Caco-2 (cell line): ENCODE results near the gene SSR3. TPM values are rescaled to one million over a fixed set of nuclear protein-coding genes. Genes with fewer than 3 reads are reported as not detected.

Source experiments
- BruUV-seq: library from RNA; stranded (reverse); fragments of 400-500 nt; replicated peaks from 2 replicates; lab custom pipeline; 2021; lab: Mats Ljungman, UMichigan
- CTCF ChIA-PET: fragments of 300-600 bp; sonication (Branson Sonifier 250); formaldehyde crosslinking; loops from one replicate; lab custom pipeline; 2022; ENCODE audit warnings: antibody characterized with exemption; lab: Charles Lee
- POLR2A ChIA-PET: fragments of 300-600 bp; sonication (Branson Sonifier 250); formaldehyde crosslinking; loops from one replicate; lab custom pipeline; 2022; ENCODE audit warnings: antibody characterized with exemption; lab: Charles Lee
- DNase-seq, 2 experiments: peaks; one replicate each; pipeline versions ENCODE4 v3.0.0 to v3.0.0-alpha.2; 2020 to 2022
- H3K27me3 ChIP-seq: replicated peaks from 2 replicates; pipeline ENCODE4 v1.6.0; 2011; ENCODE audit warnings: low read length; ENCODE audit not compliant: control insufficient read depth, insufficient read depth
- H3K36me3 ChIP-seq: 2 replicates; pipeline ENCODE4 v1.5.1; 2011; ENCODE audit warnings: low read length; ENCODE audit not compliant: control insufficient read depth, insufficient read depth
- H3K4me1 ChIP-seq: fragments of 250-450 bp; sonication (Bioruptor Pico); 2 replicates; pipeline ENCODE4 v1.5.1; 2020; ENCODE audit warnings: mild to moderate bottlenecking
- H3K4me3 ChIP-seq: 2 replicates; pipeline ENCODE4 v1.5.1; 2011; ENCODE audit warnings: low read depth, mild to moderate bottlenecking, control low read depth, low read length
- H3K9me3 ChIP-seq: fragments of 250-450 bp; sonication (Bioruptor Pico); 2 replicates; pipeline ENCODE4 v1.5.1; 2020; ENCODE audit warnings: mild to moderate bottlenecking, moderate library complexity
- H3K27ac Mint-ChIP-seq: one replicate; pipeline ENCODE4 v1.8.0; 2022; ENCODE audit warnings: mixed read lengths; ENCODE audit not compliant: unreplicated experiment
- H3K27me3 Mint-ChIP-seq: one replicate; pipeline ENCODE4 v1.8.0; 2022; ENCODE audit warnings: mixed read lengths; ENCODE audit not compliant: insufficient read depth, unreplicated experiment
- H3K36me3 Mint-ChIP-seq: one replicate; pipeline ENCODE4 v1.8.0; 2022; ENCODE audit warnings: mild to moderate bottlenecking, mixed read lengths; ENCODE audit not compliant: insufficient read depth, unreplicated experiment
- H3K4me1 Mint-ChIP-seq: one replicate; pipeline ENCODE4 v1.8.0; 2022; ENCODE audit warnings: low read depth, mixed read lengths; ENCODE audit not compliant: unreplicated experiment
- H3K4me3 Mint-ChIP-seq: one replicate; pipeline ENCODE4 v1.8.0; 2022; ENCODE audit warnings: mild to moderate bottlenecking, moderate library complexity, mixed read lengths; ENCODE audit not compliant: unreplicated experiment
- H3K9me3 Mint-ChIP-seq: one replicate; pipeline ENCODE4 v1.8.0; 2022; ENCODE audit warnings: mixed read lengths; ENCODE audit not compliant: unreplicated experiment
- CTCF ChIP-seq, 2 experiments: fragments of 200-600 bp in 1 of 2; IDR thresholded peaks; 1 replicate in 1 of 2; 2 replicates in 1 of 2; pipeline versions ENCODE4 v1.5.1 to v1.8.0; 2011 to 2022; ENCODE audit warnings: antibody characterized with exemption in 1 of 2, control low read depth in 1 of 2, inconsistent platforms in 1 of 2, low read depth in 1 of 2, low read length in 1 of 2, mild to moderate bottlenecking in 1 of 2, moderate library complexity in 1 of 2; ENCODE audit not compliant: insufficient read depth in 1 of 2, severe bottlenecking in 1 of 2, unreplicated experiment in 1 of 2
- intact Hi-C: fragments of 100-400 bp; cut with micrococcal nuclease; formaldehyde crosslinking; loops from one replicate; pipeline ENCODE4 v1.10.0; 2022; ENCODE audit not compliant: unreplicated experiment
- total RNA-seq: library from RNA; stranded (reverse); gene quantifications from 2 replicates; pipeline ENCODE4 v1.2.3, GENCODE V29; 2022

Gene SSR3
- total RNA-seq, 1 experiment from 2014 or later, result 186 TPM

- CTCF ChIA-PET, result interaction anchor here (2.2 kb wide), 1 partner anchor 96 kb away, joined by 9 read pairs; the partner anchor contains the start of gene TIPARP
Observed at GRCh38 chr3:156577736-156578135, 22.8 kb upstream of the SSR3 start.

GRCh38 chr3:156576651-156577348 is 21.9 kb upstream of the SSR3 start:
- Histone ChIP-seq H3K27me3 (no peaks in the 10 kb centered on the region), H3K4me3 (no peak overlapping the region), H3K36me3 (no peaks in the 10 kb centered on the region), H3K4me1 (0 out of 2 replicates have a peak, but pooled peaks cover 4% of the 10 kb centered on the region), H3K9me3 (no peaks in the 10 kb centered on the region)
- peak in 1 of 2 experiments; percentile 9 for TF ChIP-seq CTCF (IDR thresholded peaks at IDR 0.05; ENCODE audit: insufficient read depth in 1 of 2, low read depth in 1 of 2, low read length in 1 of 2, severe bottlenecking in 1 of 2, unreplicated experiment in 1 of 2)
- H3K36me3 Mint-ChIP-seq, result no peaks in the 10 kb centered on the region
- H3K4me1 Mint-ChIP-seq, result no peaks in the 10 kb centered on the region
- intact Hi-C loops, result loop anchor here (1.0 to 2.0 kb wide), 2 partner anchors 30 to 98 kb away; partner anchors contain the start of gene TIPARP
- H3K27ac Mint-ChIP-seq, result no peak overlapping the region
- POLR2A ChIA-PET, result no interaction called here
- CTCF ChIA-PET, result interaction anchor here (2.2 kb wide), 1 partner anchor 97 kb away, joined by 9 read pairs; the partner anchor contains the start of gene TIPARP
- BruUV-seq, result no TSS peak
- peaks cover 11% of the 10 kb centered on the region for H3K27me3 Mint-ChIP-seq
- DNase-seq, result peak in 1 of 2 experiments; percentile 35
- no peak overlapping the region for H3K4me3 Mint-ChIP-seq
- no peaks in the 10 kb centered on the region for H3K9me3 Mint-ChIP-seq

More at GRCh38 chr3:156577736-156578135, 22.8 kb upstream of the SSR3 start:
- no peak for DNase-seq
- H3K4me3 Mint-ChIP-seq, result no peak overlapping the region
- H3K27ac Mint-ChIP-seq, result no peak overlapping the region
- no peaks in the 10 kb centered on the region for H3K27me3 ChIP-seq
- H3K36me3 Mint-ChIP-seq, result no peaks in the 10 kb centered on the region
- intact Hi-C loops, result loop anchor here (1.0 to 2.0 kb wide), 2 partner anchors 29 to 97 kb away; partner anchors contain the start of gene TIPARP
- POLR2A ChIA-PET, result no interaction called here
- H3K9me3 Mint-ChIP-seq, result no peaks in the 10 kb centered on the region
- TF ChIP-seq CTCF (IDR thresholded peaks at IDR 0.05; ENCODE audit: insufficient read depth in 1 of 2, low read depth in 1 of 2, low read length in 1 of 2, severe bottlenecking in 1 of 2, unreplicated experiment in 1 of 2), result no peak
- H3K4me3 ChIP-seq, result no peak overlapping the region
- H3K4me1 Mint-ChIP-seq, result no peaks in the 10 kb centered on the region
- no peaks in the 10 kb centered on the region for H3K36me3 ChIP-seq
- no peaks in the 10 kb centered on the region for H3K9me3 ChIP-seq
- peaks cover 11% of the 10 kb centered on the region for H3K27me3 Mint-ChIP-seq
- BruUV-seq, result no TSS peak
- 0 out of 2 replicates have a peak, but pooled peaks cover 4% of the 10 kb centered on the region for H3K4me1 ChIP-seq

- Histone ChIP-seq H3K9me3 (no peaks in the 10 kb centered on the region), H3K27me3 (no peaks in the 10 kb centered on the region), H3K4me1 (0 out of 2 replicates have a peak, but pooled peaks cover 4% of the 10 kb centered on the region), H3K36me3 (no peaks in the 10 kb centered on the region), H3K4me3 (no peak overlapping the region)
- intact Hi-C loops, result loop anchor here (2.0 kb wide), 1 partner anchor 31 kb away; no protein-coding TSS in a partner anchor
- TF ChIP-seq CTCF (IDR thresholded peaks at IDR 0.05; ENCODE audit: insufficient read depth in 1 of 2, low read depth in 1 of 2, low read length in 1 of 2, severe bottlenecking in 1 of 2, unreplicated experiment in 1 of 2), result no peak
- CTCF ChIA-PET, result interaction anchor here (2.2 kb wide), 1 partner anchor 98 kb away, joined by 9 read pairs; the partner anchor contains the start of gene TIPARP
- no peak overlapping the region for H3K27ac Mint-ChIP-seq
- H3K4me3 Mint-ChIP-seq, result no peak overlapping the region
- H3K27me3 Mint-ChIP-seq, result peaks cover 11% of the 10 kb centered on the region
- DNase-seq, result no peak
- no peaks in the 10 kb centered on the region for H3K9me3 Mint-ChIP-seq
- POLR2A ChIA-PET, result no interaction called here
- H3K4me1 Mint-ChIP-seq, result no peaks in the 10 kb centered on the region
- H3K36me3 Mint-ChIP-seq, result no peaks in the 10 kb centered on the region
- no TSS peak for BruUV-seq
Observed at GRCh38 chr3:156576051-156576450, 21.1 kb upstream of the SSR3 start.
